ENCODE measurements around the gene MOV10L1.

The MOV10L1 gene

DNA sequence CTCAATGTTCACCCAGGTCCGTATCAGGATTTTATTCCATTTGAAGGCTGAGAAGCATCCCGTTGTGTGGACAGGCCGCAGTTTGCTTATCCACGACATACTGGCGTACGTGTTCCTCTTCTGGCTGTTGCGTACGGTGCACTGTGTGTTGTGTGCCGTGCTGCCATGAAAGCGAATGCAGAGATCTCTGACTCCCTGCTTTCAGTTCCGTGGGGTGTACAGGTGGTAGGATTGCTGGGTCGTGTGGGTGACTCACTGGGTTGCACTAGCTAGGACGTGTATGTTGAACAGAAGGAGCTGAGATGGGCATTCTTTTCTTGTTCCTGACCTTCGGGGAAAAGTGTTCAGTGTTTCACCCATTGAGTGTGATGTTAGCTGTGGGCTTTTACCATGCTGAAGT lies 121.3 kb downstream of the MOV10L1 start:
- no peak for DNase-seq
- Mint-ChIP-seq H3K4me3 (no peak overlapping the region), H3K27ac (peak overlapping the region; percentile 64), H3K4me1 (ENCODE audit: low read depth) (peaks cover 14% of the 10 kb centered on the region), H3K9me3 (no peaks in the 10 kb centered on the region), H3K36me3 (ENCODE audit: low read depth) (peaks cover 84% of the 10 kb centered on the region), H3K27me3 (no peaks in the 10 kb centered on the region)

Measured in activated T-cell treated with anti-CD3 and anti-CD28 coated beads, Interleukin-2, amount 50 U/mL, for 24 hours (primary cell).